HT-29 (cell line): ENCODE data around the gene MAGI2. TPM values are rescaled to one million over a fixed set of nuclear protein-coding genes. Genes with fewer than 3 reads are reported as not detected.
"Not testable (repeated sequence)": the region's sequence is repeated elsewhere in the genome, so short reads cannot be mapped to it uniquely, and the experiment has no call there.

Experiments
- DNase-seq: peaks from one replicate; pipeline ENCODE4 v3.0.0-alpha.2; 2015; ENCODE audit warnings: low spot score
- total RNA-seq: library from RNA; depleted of rRNA; stranded (reverse); fragments of >200 nt; shearing (Covaris generic); gene quantifications from 2 replicates; pipeline ENCODE4 v1.2.3, GENCODE V29; 2014

MAGI2 gene
- total RNA-seq, 1 experiment from 2014 or later = 0.23 TPM

GRCh38 chr7:78015574-78016260 lies 1437.8 kb downstream of the MAGI2 start:
- no peak for DNase-seq

GRCh38 chr7:78014401-78014800 lies 1439.1 kb downstream of the MAGI2 start:
- no peak for DNase-seq

GRCh38 chr7:78013386-78013785 lies 1440.1 kb downstream of the MAGI2 start:
- no peak for DNase-seq

- no peak for DNase-seq
These were observed 1441.8 kb downstream of the MAGI2 start for GRCh38 chr7:78011642-78012041.

- no peak for DNase-seq
These were observed 1446.2 kb downstream of the MAGI2 start for GRCh38 chr7:78007231-78007630.

- no peak for DNase-seq
These were observed 1447.3 kb downstream of the MAGI2 start for GRCh38 chr7:78006063-78006755.

- no peak for DNase-seq
These were observed 1450.8 kb downstream of the MAGI2 start for GRCh38 chr7:78002715-78003114.

- no peak for DNase-seq
These were observed 1451.4 kb downstream of the MAGI2 start for GRCh38 chr7:78002021-78002420.

- DNase-seq = not testable (repeated sequence)
These were observed 1454.3 kb downstream of the MAGI2 start for GRCh38 chr7:77999168-77999567.

GRCh38 chr7:77995717-77996116 lies 1457.8 kb downstream of the MAGI2 start:
- DNase-seq = no peak

GRCh38 chr7:77993838-77994237 lies 1459.6 kb downstream of the MAGI2 start:
- no peak for DNase-seq

- no peak for DNase-seq
These were observed 1461.8 kb downstream of the MAGI2 start for GRCh38 chr7:77991656-77992055.

GRCh38 chr7:77989981-77990566 lies 1463.4 kb downstream of the MAGI2 start:
- DNase-seq = peak; percentile 70

- DNase-seq = no peak
These were observed 1467.5 kb downstream of the MAGI2 start for GRCh38 chr7:77985974-77986339.

- no peak for DNase-seq
These were observed 1468.1 kb downstream of the MAGI2 start for GRCh38 chr7:77985232-77985973.

GRCh38 chr7:77983973-77984372 lies 1469.5 kb downstream of the MAGI2 start:
- no peak for DNase-seq

GRCh38 chr7:77982926-77983550 lies 1470.4 kb downstream of the MAGI2 start:
- peak; percentile 48 for DNase-seq

GRCh38 chr7:77980087-77980713 lies 1473.3 kb downstream of the MAGI2 start:
- no peak for DNase-seq

GRCh38 chr7:77979219-77979618 lies 1474.2 kb downstream of the MAGI2 start:
- no peak for DNase-seq

- DNase-seq = no peak
These were observed 1477.6 kb downstream of the MAGI2 start for GRCh38 chr7:77975672-77976480.
